NCI-H524 treated with DMSO at 0.1 percent for 48 hours (cell line): Measurements from ENCODE around the gene XPA.
A peak's percentile ranks its signal among the peaks of the same experiment; 100 is the strongest.
"Not testable (repeated sequence)": the region's sequence is repeated elsewhere in the genome, so short reads cannot be mapped to it uniquely, and the experiment has no call there.

Experiments
- DNase-seq: peaks from one replicate; lab custom pipeline; 2025; lab: John Stamatoyannopoulos, UW

The XPA gene

GRCh38 chr9:97696803-97697601 is at the start of gene XPA:
Gene XPA (minus strand): TSS chr9:97697340. CDS start chr9:97697292, 48 bp downstream.
- peak; percentile 67 for DNase-seq

- no peak for DNase-seq
Observed at GRCh38 chr9:97744710-97745708, 47.9 kb upstream of the XPA start.

- not testable (repeated sequence) for DNase-seq
Observed at GRCh38 chr9:97744025-97744424, 46.9 kb upstream of the XPA start.

- no peak for DNase-seq
Observed at GRCh38 chr9:97742545-97742944, 45.4 kb upstream of the XPA start.

- no peak for DNase-seq
Observed at GRCh38 chr9:97741947-97742346, 44.8 kb upstream of the XPA start.

GRCh38 chr9:97740848-97741821 is 44.0 kb upstream of the XPA start:
- peak; percentile 45 for DNase-seq

- DNase-seq, result peak; percentile 14
Observed at GRCh38 chr9:97737429-97737828, 40.3 kb upstream of the XPA start.

- DNase-seq, result no peak
Observed at GRCh38 chr9:97735070-97735600, 38.0 kb upstream of the XPA start.

- DNase-seq, result no peak
Observed at GRCh38 chr9:97726716-97727115, 29.6 kb upstream of the XPA start.

- no peak for DNase-seq
Observed at GRCh38 chr9:97723819-97724218, 26.7 kb upstream of the XPA start.

- no peak for DNase-seq
Observed at GRCh38 chr9:97722331-97722730, 25.2 kb upstream of the XPA start.

GRCh38 chr9:97721396-97721795 is 24.3 kb upstream of the XPA start:
- no peak for DNase-seq

GRCh38 chr9:97717866-97718265 is 20.7 kb upstream of the XPA start:
- DNase-seq, result no peak

GRCh38 chr9:97714435-97714834 is 17.3 kb upstream of the XPA start:
- no peak for DNase-seq

- DNase-seq, result no peak
Observed at GRCh38 chr9:97711223-97711626, 14.1 kb upstream of the XPA start.

- peak; percentile 21 for DNase-seq
Observed at GRCh38 chr9:97710356-97711222, 13.4 kb upstream of the XPA start.

- no peak for DNase-seq
Observed at GRCh38 chr9:97706246-97706645, 9.1 kb upstream of the XPA start.

GRCh38 chr9:97705354-97705950 is 8.3 kb upstream of the XPA start:
- DNase-seq, result no peak

GRCh38 chr9:97704851-97705250 is 7.7 kb upstream of the XPA start:
- DNase-seq, result no peak

GRCh38 chr9:97704345-97704677 is 7.2 kb upstream of the XPA start:
- no peak for DNase-seq
